ENCODE data around the gene ADCY7.

Gene ADCY7

DNA sequence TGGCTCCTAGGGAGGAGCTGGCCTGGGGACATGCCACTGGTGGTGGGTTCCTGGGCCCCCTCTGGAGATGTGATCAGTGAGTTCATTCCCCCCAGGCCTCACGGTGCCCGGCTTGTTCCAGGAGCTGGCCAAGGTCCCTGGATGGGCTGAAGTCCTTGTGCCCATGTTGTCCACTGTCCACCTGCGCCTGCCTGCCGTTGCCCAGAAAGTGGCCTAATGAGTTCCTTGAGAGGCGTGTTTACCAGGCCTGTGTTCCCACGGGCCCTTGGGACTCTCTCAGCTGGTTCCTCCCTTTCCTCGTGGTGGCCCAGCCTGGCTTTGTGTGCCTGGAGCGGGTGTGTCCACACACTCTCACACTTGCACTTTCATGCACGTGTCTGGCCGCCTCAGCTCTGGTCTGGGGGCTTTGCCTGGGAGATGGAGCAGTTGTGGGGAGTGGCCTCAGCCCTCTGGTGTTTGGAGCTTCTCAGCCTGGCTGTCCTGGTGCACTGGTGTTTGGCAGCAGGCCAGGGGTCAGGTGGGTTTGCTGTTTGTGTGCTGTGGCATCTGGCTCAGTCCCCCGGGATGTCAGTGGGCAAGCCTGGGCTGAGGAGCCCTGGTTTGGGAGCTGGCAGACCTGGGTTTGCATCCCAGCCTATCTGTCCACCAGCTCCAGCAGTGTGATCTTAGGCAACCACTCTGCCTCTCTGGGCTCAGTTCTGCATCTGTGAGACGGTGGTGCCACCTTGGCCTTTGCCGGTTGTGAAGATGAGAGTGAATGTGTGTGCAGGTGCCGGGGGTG, 18.0 kb downstream of the ADCY7 start:
- no peak for DNase-seq

GRCh38 chr16:50285406-50286003, 19.2 kb downstream of the ADCY7 start:
- no peak for DNase-seq

GRCh38 chr16:50286681-50287080, 20.3 kb downstream of the ADCY7 start:
- DNase-seq = no peak

GRCh38 chr16:50288026-50288425, 21.7 kb downstream of the ADCY7 start:
- DNase-seq = no peak

- DNase-seq = no peak
Measured at GRCh38 chr16:50288920-50289319, 22.6 kb downstream of the ADCY7 start.

DNA sequence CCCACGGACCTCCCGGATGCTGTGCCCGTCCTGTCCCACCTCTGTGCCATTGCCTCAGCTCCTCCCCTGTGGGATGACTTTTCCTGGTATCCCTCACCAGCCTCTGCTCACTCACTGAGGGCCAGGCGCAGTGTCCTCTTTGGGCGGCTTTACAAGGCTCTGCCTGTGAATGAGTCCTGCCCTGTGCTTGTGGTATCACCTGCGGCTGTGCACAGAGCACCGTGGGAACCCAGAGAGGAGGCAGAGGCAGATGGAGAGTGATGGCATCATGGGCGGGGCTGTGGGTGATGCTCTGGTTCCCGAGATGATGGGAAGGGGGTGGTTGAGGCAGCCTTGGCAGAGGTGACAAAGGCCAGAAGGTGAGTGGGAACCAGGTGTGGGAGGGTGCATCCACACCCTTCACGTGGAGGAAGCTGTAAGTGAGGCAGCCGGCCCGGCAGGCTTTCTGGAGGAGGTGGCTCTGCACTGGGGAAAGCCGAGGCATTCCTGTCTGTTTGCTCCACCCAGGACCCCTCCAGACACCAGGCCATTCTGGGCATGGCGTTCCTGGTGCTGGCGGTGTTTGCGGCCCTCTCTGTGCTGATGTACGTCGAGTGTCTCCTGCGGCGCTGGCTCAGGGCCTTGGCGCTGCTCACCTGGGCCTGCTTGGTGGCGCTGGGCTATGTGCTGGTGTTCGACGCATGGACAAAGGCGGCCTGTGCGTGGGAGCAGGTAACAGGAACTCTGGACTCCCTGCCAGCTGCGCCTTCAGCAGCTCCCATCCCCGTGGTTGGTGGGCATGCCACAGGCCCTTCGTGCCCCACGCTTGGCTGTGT, 23.8 kb downstream of the ADCY7 start:
- DNase-seq = no peak

- no peak for DNase-seq
Measured at GRCh38 chr16:50290856-50291255, 24.5 kb downstream of the ADCY7 start.

- no peak for DNase-seq
Measured at GRCh38 chr16:50291719-50292565, 25.6 kb downstream of the ADCY7 start.

DNA sequence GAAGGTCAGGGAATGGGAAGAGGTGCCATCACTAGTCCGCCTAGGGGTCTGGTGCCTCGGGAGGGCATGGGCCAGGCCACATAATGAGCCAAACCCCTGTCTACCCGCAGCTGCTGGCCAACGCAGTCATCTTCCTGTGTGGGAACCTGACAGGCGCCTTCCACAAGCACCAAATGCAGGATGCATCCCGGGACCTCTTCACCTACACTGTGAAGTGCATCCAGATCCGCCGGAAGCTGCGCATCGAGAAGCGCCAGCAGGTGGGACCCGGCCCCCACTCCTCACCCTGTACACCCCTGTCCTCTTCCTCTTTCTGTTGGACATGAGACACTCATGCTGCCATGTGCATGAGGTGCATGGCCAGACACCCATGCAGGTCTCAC, 26.2 kb downstream of the ADCY7 start:
- no peak for DNase-seq

GRCh38 chr16:50293041-50293783, 26.9 kb downstream of the ADCY7 start:
- DNase-seq = no peak

DNA sequence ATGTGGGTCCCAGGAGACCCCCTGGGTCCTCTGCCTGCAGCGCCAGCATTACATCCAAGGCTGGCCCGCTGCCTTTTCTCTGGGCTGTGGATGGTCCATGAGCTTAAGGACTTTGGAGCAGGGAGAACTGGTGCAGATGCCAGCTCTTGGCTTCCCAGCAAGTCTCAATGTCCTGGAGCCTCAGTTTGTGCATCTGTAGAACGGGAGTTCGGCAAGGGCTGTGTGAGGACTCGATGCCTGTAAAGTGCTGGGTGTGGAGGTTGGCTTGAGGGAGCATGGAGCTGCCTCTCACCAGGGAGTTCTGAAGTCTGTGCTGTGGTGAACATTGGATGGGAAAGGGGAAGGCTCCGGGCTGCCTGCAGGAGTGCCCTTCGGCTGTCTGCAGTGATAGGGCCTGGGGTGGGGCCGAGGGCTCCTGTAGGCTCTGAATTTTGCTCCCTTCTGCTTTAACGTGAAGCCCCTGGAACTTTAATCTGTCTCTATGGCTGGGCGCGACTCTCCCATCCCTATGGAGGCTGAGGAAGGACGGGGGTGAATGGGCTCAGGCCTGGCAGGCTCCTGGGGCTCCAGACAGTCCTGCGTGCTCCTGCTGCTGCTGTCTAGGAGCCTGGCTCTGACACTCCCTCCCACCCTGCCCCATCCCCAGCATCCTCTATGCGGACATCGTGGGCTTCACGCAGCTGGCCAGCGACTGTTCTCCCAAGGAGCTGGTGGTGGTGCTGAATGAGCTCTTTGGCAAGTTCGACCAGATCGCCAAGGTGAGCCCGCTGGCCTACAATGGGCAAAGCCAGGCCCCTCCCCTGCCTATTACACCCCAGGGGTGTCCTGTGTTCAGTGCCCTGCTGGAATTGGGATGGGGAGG, 27.9 kb downstream of the ADCY7 start:
- no peak for DNase-seq

DNA sequence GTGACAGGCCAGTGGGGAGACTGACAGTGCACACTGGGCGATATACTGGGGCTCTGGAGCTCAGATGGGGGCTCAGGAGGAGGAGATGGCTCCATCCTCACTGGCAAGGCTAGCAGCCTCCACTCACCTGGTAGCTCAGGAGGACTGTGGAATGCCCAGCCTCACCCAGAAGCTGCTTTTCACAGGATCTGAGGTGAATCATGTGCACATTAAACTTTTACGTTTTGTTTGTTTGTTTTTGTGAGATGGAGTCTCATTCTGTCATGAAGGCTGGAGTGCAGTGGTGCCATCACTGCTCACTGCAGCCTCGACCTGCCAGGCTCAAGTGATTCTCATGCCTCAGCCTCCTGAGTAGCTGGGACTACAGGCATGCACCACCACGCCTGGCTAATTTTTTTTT, 28.6 kb downstream of the ADCY7 start:
- no peak for DNase-seq

DNA sequence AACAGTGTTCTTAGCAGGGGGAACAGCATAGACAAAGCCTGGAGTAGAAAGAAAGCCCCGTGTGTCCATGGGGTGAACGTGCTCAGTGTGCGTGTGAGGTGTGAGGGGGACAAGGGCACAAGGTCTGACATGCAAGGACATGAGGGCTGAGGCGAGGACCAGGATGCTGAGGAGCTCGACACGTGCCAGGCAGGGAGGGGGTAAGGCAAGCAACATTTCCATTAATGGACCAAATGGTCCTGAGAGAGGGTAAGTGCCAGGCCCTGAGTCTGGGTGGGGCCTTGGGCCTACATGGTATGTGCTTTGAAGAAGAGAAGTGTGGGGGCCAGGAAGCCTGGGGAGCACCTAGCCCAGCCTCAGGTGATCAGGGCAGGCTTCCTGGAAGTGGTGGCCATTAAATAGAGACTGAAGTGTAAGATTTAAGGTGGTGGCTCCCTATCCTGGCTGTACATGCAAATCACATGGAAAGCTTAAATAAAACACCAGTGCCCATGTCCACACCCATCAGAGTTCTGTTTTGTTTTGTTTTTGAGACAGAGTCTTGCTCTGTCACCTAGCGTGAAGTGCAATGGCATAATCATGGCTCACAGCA, 29.3 kb downstream of the ADCY7 start:
- no peak for DNase-seq

DNA sequence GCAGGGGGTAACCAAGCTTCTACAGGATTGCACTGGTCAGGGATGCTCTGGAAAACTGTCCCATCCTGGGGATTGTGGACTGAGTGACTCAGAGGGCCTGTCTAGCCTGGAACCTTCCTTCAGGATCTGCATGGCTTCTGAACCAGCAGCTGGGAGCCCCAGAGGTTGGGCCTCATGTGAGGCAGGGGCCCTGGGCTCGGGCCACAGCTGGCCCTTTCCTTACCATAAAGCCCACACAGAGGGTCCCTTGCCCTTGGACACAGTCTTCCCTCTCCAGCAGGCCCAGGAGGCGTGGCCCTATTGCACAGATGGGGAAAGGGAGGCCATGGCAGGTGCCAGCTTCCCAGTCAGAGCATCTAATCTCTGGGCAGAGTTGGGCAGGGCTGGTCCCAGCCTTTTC, 30.5 kb downstream of the ADCY7 start:
- DNase-seq = no peak

DNA sequence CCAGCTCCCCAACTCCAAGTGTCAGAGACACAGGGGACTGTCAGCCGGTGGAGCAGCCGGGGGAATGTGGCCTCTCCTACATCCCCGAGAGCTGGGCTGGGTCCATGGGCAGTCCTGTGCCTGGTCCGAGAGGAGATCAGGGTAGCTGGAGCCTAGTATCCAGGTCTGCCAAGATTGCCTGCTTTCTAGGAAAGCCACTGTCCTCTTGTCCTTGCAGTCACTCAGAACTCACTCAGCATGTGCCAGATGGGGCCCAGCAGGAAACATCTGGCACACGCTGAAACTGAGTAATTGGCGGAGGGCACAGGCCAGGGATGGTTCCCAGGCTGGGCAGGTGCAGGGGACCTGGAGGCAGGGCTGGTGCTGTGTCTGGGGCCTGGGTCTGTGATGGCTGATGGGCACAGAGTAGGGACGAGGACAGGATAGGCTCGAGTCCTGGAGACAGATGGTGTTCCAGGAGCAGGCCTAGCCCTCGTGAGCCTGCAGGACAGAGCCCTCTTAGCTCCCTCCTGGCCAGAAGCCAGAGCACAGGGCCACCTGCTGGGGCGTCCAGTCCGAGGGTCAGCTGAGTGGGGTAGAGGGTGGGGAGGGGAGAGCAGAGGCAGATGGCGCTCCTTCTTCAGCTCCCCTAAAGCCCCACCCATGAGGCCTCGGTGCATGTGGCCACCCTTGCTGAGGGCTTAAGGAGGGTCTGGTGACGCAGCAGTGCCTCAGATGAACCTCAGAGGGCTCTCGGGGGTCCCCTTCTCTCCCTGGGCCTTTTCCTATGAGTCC, 31.1 kb downstream of the ADCY7 start:
- peak; percentile 0 for DNase-seq

DNA sequence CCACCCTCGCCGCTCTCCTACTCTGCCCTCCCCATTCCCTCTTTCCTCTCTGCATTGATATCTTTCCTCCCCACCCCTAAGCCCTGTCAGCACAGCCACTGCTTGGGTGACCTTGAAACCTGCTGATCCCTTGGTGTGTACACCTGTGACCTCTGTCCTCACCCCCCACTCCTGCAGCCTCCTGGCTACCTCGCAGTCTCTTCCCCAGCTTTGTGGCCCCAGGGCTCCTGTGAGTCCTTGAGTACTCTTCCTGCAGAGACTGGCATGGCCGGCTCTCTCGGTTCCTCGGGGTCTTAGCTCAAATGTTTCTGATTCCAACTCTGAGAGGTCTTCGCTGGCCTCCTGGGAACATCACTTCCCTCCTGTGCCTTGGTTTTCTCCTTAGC, 31.7 kb downstream of the ADCY7 start:
- no peak for DNase-seq

DNA sequence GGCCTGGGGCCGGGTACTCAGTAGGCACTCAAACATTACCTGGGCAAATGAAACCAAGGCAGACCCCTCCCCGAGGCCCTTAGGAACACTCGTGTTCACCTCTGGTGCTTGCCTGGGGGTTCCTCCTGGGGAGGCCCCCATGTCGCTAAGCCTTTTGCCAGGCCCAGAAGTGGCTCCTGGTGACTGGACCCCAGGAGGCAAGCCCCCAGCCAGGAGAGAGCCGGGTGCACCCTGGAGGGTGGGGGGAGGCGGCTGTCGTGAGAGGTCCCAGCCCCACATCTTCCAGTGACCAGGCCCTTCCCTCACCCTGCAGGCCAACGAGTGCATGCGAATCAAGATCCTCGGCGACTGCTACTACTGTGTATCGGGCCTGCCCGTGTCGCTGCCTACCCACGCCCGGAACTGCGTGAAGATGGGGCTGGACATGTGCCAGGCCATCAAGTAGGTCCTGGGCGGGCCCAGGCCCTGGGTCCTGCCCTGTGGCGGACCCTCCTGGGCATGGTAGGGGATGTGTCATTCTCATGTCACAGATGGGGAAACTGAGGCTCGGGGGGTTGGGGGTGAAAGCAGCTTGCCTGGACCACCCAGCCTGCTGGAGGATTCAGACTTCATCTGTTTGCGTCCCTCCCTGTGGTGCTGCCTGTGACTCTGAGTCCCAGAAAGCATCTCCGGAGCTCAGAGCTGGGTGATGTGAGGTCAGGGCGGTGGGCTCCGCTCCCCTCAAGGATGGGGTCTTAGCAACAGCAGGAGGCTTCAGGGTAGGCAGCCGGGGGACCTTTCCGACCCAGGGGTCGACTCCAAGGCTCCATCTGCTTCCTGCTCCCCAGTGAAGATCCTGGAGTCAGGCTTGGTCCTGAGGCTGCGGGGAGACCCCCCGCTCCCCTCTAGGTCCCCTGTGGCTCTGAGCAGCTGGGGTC, 32.5 kb downstream of the ADCY7 start:
- DNase-seq = no peak

DNA sequence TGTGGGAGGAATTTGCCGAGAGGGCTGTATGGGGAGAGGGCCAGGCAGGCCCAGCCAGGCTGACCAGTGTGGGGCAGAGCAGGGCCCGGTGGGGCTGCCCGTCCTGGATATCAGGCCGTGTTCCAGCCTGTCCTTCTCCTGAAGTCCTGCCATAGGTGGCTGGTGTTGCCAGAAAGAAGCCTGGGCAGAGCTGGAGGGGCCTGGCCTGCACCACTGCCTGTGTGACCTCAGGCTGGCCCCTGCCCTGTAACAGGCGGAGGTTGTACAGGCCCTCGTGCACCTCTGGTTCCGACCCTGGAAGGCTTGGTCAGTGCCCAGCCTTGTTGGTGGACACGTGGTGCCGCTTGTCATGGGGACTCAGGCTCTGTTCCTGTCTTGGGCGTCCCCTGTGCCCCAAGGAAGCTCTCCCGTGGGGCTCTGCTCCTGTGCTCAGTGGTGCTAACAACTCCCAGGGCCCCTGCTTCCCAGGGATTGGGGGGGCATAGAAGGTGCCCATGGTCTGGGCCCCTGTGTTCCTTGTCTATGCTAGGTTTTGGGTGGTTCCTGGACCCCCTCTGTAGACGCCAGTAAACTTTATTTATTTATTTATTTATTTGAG, 33.3 kb downstream of the ADCY7 start:
- no peak for DNase-seq

All from NCI-H446 treated with DMSO at 0.1 percent for 48 hours (cell line).